GM12891 (cell line): Measurements from ENCODE around the gene LRRC40.

Experiments
- POLR2A ChIP-seq: IDR thresholded peaks from 2 replicates; pipeline ENCODE4 v1.6.1; 2011; ENCODE audit warnings: low read depth, low read length, control low read depth
- POLR2AphosphoS5 ChIP-seq: IDR thresholded peaks from 2 replicates; pipeline ENCODE4 v1.6.1; 2011; ENCODE audit warnings: low read depth, low read length, control low read depth
- SPI1 ChIP-seq: IDR thresholded peaks from 2 replicates; pipeline ENCODE4 v1.6.1; 2011; ENCODE audit warnings: low read depth, low read length, control low read depth
- TAF1 ChIP-seq: IDR thresholded peaks from 2 replicates; pipeline ENCODE4 v1.6.1; 2011; ENCODE audit warnings: low read depth, low read length, control low read depth

DNA sequence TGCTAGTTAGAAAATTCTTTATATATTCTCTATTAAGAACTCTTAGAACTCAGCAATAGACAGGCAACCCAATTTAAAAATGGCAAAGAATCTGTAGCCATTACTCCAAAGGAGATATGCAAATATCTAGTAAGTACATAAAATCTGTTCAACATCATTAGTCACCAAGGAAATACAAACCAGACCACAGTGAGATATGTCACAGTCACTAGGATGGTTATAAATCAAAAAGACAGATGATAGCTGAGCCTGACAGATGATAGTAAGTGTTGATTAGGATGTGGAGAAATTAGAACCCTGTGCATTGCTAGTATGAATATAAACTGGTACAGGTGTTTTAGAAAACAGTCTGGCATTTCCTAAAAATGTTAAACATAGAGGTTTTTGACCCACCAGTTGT lies 42.4 kb upstream of the LRRC40 start:
- TF ChIP-seq POLR2A, result no peak
- no peak for TF ChIP-seq POLR2AphosphoS5
- no peak for TF ChIP-seq TAF1
- no peak for TF ChIP-seq SPI1
